K562 (cell line): ENCODE results near the gene PRTN3. TPM values are rescaled to one million over a fixed set of nuclear protein-coding genes. Genes with fewer than 3 reads are reported as not detected.

Experiments
- ATAC-seq: fragments of 200-7000 bp; cut with Tn5 transposase; 3 replicates; pipeline ENCODE4 v1.9.1; 2020; ENCODE audit warnings: moderate library complexity
- BruUV-seq: library from RNA; stranded (reverse); fragments of 400-500 nt; replicated peaks from 2 replicates; lab custom pipeline; 2021; lab: Mats Ljungman, UMichigan
- CTCF ChIA-PET: fragments of 300-600 bp; formaldehyde crosslinking; extraction: SDS; loops from one replicate; lab custom pipeline; 2021; ENCODE audit warnings: low intra/inter-chr PET ratio; lab: Yijun Ruan, JAX
- POLR2A ChIA-PET: fragments of 300-600, 350-650 bp; sonication (Branson Sonifier 250); formaldehyde crosslinking; extraction: SDS; loops from one replicate; lab custom pipeline; 2021; ENCODE audit warnings: antibody characterized with exemption, inconsistent platforms; lab: Yijun Ruan, JAX
- DNase-seq, 4 experiments: peaks; one replicate each; pipeline versions ENCODE4 v3.0.0 to v3.0.0-alpha.2; 2011 to 2018; ENCODE audit warnings: low spot score in 3 of 4, mixed read lengths in 3 of 4; ENCODE audit errors: extremely low read depth in 1 of 4
- FAIRE-seq: peaks from 2 replicates; lab custom pipeline; 2011; peaks lifted over from hg19 to GRCh38; lab: Jason Lieb, UNC
- H2AFZ ChIP-seq: 2 replicates; pipeline ENCODE4 v1.6.0; 2011; ENCODE audit warnings: low read depth, low read length, control low read depth, inconsistent platforms
- H3K27ac ChIP-seq: fragments of 200-600 bp; 3 replicates; pipeline ENCODE4 v1.8.0; 2011; ENCODE audit warnings: low read depth, mild to moderate bottlenecking, control low read depth, inconsistent platforms, low read length, moderate library complexity, mixed read lengths; ENCODE audit errors: extremely low read depth
- H3K27me3 ChIP-seq, 2 experiments: fragments of 300-600 bp in 1 of 2; 2 replicates in 1 of 2; 3 replicates in 1 of 2; pipeline versions ENCODE4 v1.6.0 to v1.8.0; 2011; ENCODE audit warnings: inconsistent platforms in 2 of 2, low read length in 2 of 2, mild to moderate bottlenecking in 1 of 2, mixed read lengths in 1 of 2, moderate library complexity in 1 of 2; ENCODE audit not compliant: control insufficient read depth in 2 of 2, insufficient read depth in 2 of 2
- H3K36me3 ChIP-seq: fragments of 300-600 bp; 3 replicates; pipeline ENCODE4 v1.8.0; 2011; ENCODE audit warnings: mild to moderate bottlenecking, low read length, inconsistent platforms; ENCODE audit not compliant: control insufficient read depth, insufficient read depth
- H3K4me1 ChIP-seq, 2 experiments: fragments of 200-600 bp in 1 of 2; replicated peaks in 1 of 2; 2 replicates in 1 of 2; 3 replicates in 1 of 2; pipeline versions ENCODE4 v1.5.1 to v1.8.0; 2011; ENCODE audit warnings: inconsistent platforms in 2 of 2, low read length in 2 of 2, mild to moderate bottlenecking in 1 of 2, mixed read lengths in 1 of 2, moderate library complexity in 1 of 2; ENCODE audit not compliant: control insufficient read depth in 2 of 2, insufficient read depth in 2 of 2
- H3K4me2 ChIP-seq: 2 replicates; pipeline ENCODE4 v1.6.1; 2011; ENCODE audit warnings: low read length, control low read depth, inconsistent platforms, mixed read lengths; ENCODE audit not compliant: insufficient read depth
- H3K4me3 ChIP-seq: fragments of 200-600 bp; sonication (generic), shearing (Covaris generic); 2 replicates; pipeline ENCODE4 v1.5.1; 2016; ENCODE audit warnings: control low read depth, inconsistent platforms
- H3K79me2 ChIP-seq: fragments of 200-600 bp; 3 replicates; pipeline ENCODE4 v1.8.0; 2011; ENCODE audit warnings: low read length, inconsistent platforms; ENCODE audit not compliant: control insufficient read depth, insufficient read depth
- H3K9ac ChIP-seq, 2 experiments: 2 replicates each; pipeline versions ENCODE4 v1.6.0 to v1.6.1; 2011; ENCODE audit warnings: low read depth in 2 of 2, low read length in 2 of 2, control low read depth in 1 of 2, inconsistent platforms in 1 of 2, mild to moderate bottlenecking in 1 of 2, mixed read lengths in 1 of 2; ENCODE audit not compliant: insufficient read depth in 1 of 2
- H3K9me1 ChIP-seq: one replicate; pipeline ENCODE4 v1.6.0; 2011; ENCODE audit warnings: inconsistent platforms, mild to moderate bottlenecking, low read length, moderate library complexity; ENCODE audit not compliant: control insufficient read depth, insufficient read depth
- H3K9me3 ChIP-seq: replicated peaks from 2 replicates; pipeline ENCODE4 v1.5.1; 2011; ENCODE audit warnings: low read depth, low read length, inconsistent platforms; ENCODE audit not compliant: control insufficient read depth, insufficient read depth
- H4K20me1 ChIP-seq: replicated peaks from 2 replicates; pipeline ENCODE4 v1.6.1; 2011; ENCODE audit warnings: low read length, inconsistent platforms, mixed read lengths; ENCODE audit not compliant: control insufficient read depth, insufficient read depth
- CCNT2 ChIP-seq: IDR thresholded peaks from 2 replicates; pipeline ENCODE4 v1.6.1; 2011; ENCODE audit warnings: borderline replicate concordance, low read depth, mild to moderate bottlenecking, moderate library complexity, mixed read lengths, low read length; ENCODE audit not compliant: insufficient read length; ENCODE audit errors: extremely low read depth
- FIP1L1 ChIP-seq: fragments of 200-400 bp; formaldehyde crosslinking; IDR thresholded peaks from 2 replicates; pipeline ENCODE4 v1.6.1; 2018; ENCODE audit warnings: mild to moderate bottlenecking, low read depth, low read length; ENCODE audit not compliant: poor library complexity, severe bottlenecking
- POLR2AphosphoS5 ChIP-seq: IDR thresholded peaks from 2 replicates; pipeline ENCODE4 v1.6.1; 2011; ENCODE audit warnings: mild to moderate bottlenecking, low read depth, low read length, moderate library complexity; ENCODE audit not compliant: control insufficient read depth, insufficient read depth
- POLR2B ChIP-seq: fragments of 450-650 bp; IDR thresholded peaks from 2 replicates; pipeline ENCODE4 v1.6.1; 2018; ENCODE audit warnings: low read depth; ENCODE audit not compliant: partially characterized antibody
- POLR2G ChIP-seq: fragments of 200-400 bp; formaldehyde crosslinking; IDR thresholded peaks from 2 replicates; pipeline ENCODE4 v1.6.1; 2017; ENCODE audit warnings: low read depth, mild to moderate bottlenecking, antibody characterized with exemption, low read length, moderate library complexity
- RBFOX2 ChIP-seq: fragments of 200-400 bp; formaldehyde crosslinking; IDR thresholded peaks from 2 replicates; pipeline ENCODE4 v1.6.1; 2017; ENCODE audit warnings: low read depth, mild to moderate bottlenecking, low read length, moderate library complexity
- RBM22 ChIP-seq: fragments of 200-400 bp; formaldehyde crosslinking; IDR thresholded peaks from 2 replicates; pipeline ENCODE4 v1.6.1; 2018; ENCODE audit warnings: low read length, low read depth; ENCODE audit not compliant: poor library complexity, severe bottlenecking
- SAFB ChIP-seq: fragments of 200-400 bp; formaldehyde crosslinking; IDR thresholded peaks from 2 replicates; pipeline ENCODE4 v1.6.1; 2017; ENCODE audit warnings: low read depth, low read length, borderline replicate concordance
- SUPT5H ChIP-seq: fragments of 450-650 bp; IDR thresholded peaks from 2 replicates; pipeline ENCODE4 v1.6.1; 2016
- XRCC5 ChIP-seq: fragments of 200-400 bp; formaldehyde crosslinking; IDR thresholded peaks from 2 replicates; pipeline ENCODE4 v1.6.1; 2017; ENCODE audit warnings: low read depth, mild to moderate bottlenecking, low read length
- ZBTB7A ChIP-seq: IDR thresholded peaks from 2 replicates; pipeline ENCODE4 v1.6.1; 2011; ENCODE audit warnings: low read depth, mild to moderate bottlenecking, low read length, moderate library complexity, borderline replicate concordance; ENCODE audit not compliant: control insufficient read depth
- ZNF354B ChIP-seq: fragments of 250-450 bp; sonication (Bioruptor Pico); IDR thresholded peaks from 2 replicates; pipeline ENCODE4 v1.4.0; 2020
- ZNF79 ChIP-seq: fragments of 250-450 bp; sonication (Bioruptor Pico); IDR thresholded peaks from 2 replicates; pipeline ENCODE4 v1.4.0; 2020; ENCODE audit warnings: low read depth, mild to moderate bottlenecking, moderate library complexity
- WGBS: fragments of 100-300 bp; shearing (Covaris generic); methylation state at CpG from one replicate; pipeline ENCODE4 v1.1.6; 2016; ENCODE audit warnings: low coverage, mixed read lengths; ENCODE audit not compliant: insufficient coverage; ENCODE audit errors: missing lambda C conversion rate; 5-methylcytosine and 5-hydroxymethylcytosine counted together
- in situ Hi-C: fragments of 300-500 bp; cut with MboI; formaldehyde crosslinking; loops from 4 replicates; pipeline ENCODE4 v1.15.0; 2018; ENCODE audit warnings: inconsistent platforms, mixed read lengths
- intact Hi-C: fragments of 100-400 bp; cut with micrococcal nuclease; formaldehyde crosslinking; loops from 2 replicates; pipeline ENCODE4 v1.14.2; 2022
- polyA plus RNA-seq, 8 experiments: library from polyadenylated mRNA; depleted of rRNA in 4 of 8; stranded (reverse) in 5 of 8; unstranded in 3 of 8; fragments of >200 nt; fragmentation: Nextera tagmentation in 2 of 8; fragmentation: Illumina TruSeq in 1 of 8; extraction: Ambion mirVana in 2 of 8; extraction: Trizol in 1 of 8; gene quantifications; 2 replicates each; pipeline versions ENCODE4 v1.2.1 to v1.2.3, GENCODE V29; 2011 to 2014; ENCODE audit warnings: inconsistent platforms in 1 of 8, missing spikeins in 1 of 8
- total RNA-seq, 7 experiments: library from RNA; depleted of rRNA in 6 of 7; stranded (reverse); fragments of >200 nt in 6 of 7; fragmentation: Illumina TruSeq in 2 of 7; extraction: Trizol in 2 of 7; gene quantifications; 2 replicates each; pipeline versions ENCODE4 v1.2.1 to v1.2.3, GENCODE V29; 2011 to 2021; ENCODE audit warnings: low replicate concordance in 1 of 7
- TF ChIP-seq, protein P1 (sequence below): sonication (generic); formaldehyde crosslinking; IDR thresholded peaks from 2 replicates; pipeline ENCODE4 v1.8.1; 2023; ENCODE audit warnings: mild to moderate bottlenecking, missing genetic modification reagents

Gene PRTN3
- total and polyA plus RNA-seq, 9 of the 15 experiments (the other 6 are each of a cell fraction or from before 2014, with no cell fraction given), result 0.14 to 0.86 (median 0.43) TPM; not detected in 3

DNA sequence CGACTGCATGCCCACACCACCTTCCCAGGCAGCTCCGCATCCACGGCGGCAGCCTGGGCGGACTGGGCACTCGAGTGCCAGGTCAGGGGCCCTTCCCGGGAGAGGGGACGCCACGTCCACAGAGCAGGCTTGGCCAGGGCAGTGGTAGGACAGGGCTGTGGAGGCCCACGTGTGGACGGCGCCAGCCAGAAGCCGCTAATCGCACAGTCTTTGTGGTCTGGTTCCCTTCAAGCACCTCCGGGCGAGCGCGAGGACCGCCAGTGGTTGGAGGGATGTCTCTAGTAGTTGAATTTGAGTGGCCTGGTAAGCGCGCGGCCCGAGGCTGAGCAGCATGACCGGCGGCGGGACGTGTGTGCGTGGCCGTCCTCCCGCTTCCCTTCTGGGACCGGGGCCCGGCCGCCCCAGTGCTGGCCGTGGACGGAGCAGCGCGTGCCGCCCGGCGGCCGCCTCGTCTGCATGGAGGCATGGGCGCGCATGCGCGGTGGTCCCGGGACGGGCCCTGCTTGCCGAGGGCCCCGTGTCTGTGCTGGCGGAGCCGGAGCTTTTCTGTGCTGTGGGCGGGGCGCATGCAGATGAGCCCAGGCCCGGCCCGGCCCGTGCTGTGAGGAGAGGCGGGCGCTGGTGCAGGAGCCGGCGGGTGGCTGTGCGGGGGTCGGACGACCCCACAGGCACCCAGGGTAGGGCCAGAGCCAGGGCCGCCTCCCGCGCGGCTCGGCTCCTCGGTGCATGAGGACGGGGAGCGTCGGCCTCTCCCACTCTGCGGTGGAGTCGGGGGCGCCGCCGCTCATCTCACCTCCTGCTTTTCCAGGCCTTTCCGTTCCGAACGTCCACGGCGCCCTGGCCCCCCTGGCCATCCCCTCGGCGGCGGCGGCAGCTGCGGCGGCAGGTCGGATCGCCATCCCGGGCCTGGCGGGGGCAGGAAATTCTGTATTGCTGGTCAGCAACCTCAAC lies 34.9 kb upstream of the PRTN3 start:
- Histone ChIP-seq H2AFZ (no peak overlapping the region), H3K4me2 (no peak overlapping the region), H3K9me3 (no peaks in the 10 kb centered on the region; the same call in 1 of the 2 replicates), H4K20me1 (peaks cover 37% of the 10 kb centered on the region), H3K36me3 (peaks cover 100% of the 10 kb centered on the region), H3K4me1 (peaks cover 8 to 64% of the 10 kb centered on the region in 2 experiments; a peak in 4 of 5 replicates), H3K79me2 (peaks cover 82% of the 10 kb centered on the region), H3K9me1 (peaks cover 10% of the 10 kb centered on the region), H3K27me3 (no peaks in the 10 kb centered on the region), H3K27ac (no peak overlapping the region), H3K9ac (no peak overlapping the region), H3K4me3 (no peak overlapping the region)
- ATAC-seq (no peak), FAIRE-seq (no peak), DNase-seq (peak in 2 of 4 experiments; percentile 41 to 42)
- in situ Hi-C loops, result no loop called here
- TF ChIP-seq, protein P1, sequence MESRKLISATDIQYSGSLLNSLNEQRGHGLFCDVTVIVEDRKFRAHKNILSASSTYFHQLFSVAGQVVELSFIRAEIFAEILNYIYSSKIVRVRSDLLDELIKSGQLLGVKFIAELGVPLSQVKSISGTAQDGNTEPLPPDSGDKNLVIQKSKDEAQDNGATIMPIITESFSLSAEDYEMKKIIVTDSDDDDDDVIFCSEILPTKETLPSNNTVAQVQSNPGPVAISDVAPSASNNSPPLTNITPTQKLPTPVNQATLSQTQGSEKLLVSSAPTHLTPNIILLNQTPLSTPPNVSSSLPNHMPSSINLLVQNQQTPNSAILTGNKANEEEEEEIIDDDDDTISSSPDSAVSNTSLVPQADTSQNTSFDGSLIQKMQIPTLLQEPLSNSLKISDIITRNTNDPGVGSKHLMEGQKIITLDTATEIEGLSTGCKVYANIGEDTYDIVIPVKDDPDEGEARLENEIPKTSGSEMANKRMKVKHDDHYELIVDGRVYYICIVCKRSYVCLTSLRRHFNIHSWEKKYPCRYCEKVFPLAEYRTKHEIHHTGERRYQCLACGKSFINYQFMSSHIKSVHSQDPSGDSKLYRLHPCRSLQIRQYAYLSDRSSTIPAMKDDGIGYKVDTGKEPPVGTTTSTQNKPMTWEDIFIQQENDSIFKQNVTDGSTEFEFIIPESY, result peak; percentile 56; the same call in 1 of the 2 replicates
- TF ChIP-seq POLR2G (peak; percentile 75), ZNF79 (CRISPR knock-in tag) (no peak), RBM22 (peak; percentile 92), ZBTB7A (peak; percentile 16; the same call in 1 of the 2 replicates), XRCC5 (no peak), CCNT2 (peak; percentile 54), POLR2B (peak; percentile 22), SAFB (peak; percentile 38; the same call in 1 of the 2 replicates), RBFOX2 (peak; percentile 74), FIP1L1 (peak; percentile 37), ZNF354B (CRISPR knock-in tag) (no peak), POLR2AphosphoS5 (peak; percentile 13; the same call in 1 of the 2 replicates), SUPT5H (peak; percentile 23; the same call in 1 of the 2 replicates)
- 96% methylated on average over 36 of the region's 93 CpGs for WGBS
- POLR2A ChIA-PET, result interaction anchor here (0.5 to 1.4 kb wide), 5 partner anchors 9 to 26 kb away, joined by 3 to 5 read pairs (median 4); partner anchors contain the start of gene PTBP1
- intact Hi-C loops, result no loop called here
- BruUV-seq, result no TSS peak
- CTCF ChIA-PET, result no interaction called here
